Bronchial epithelial cell (primary cell): ENCODE results near the gene EBI3. TPM values are rescaled to one million over a fixed set of nuclear protein-coding genes. Genes with fewer than 3 reads are reported as not detected.

Experiments
- DNase-seq: peaks from one replicate; pipeline ENCODE4 v3.0.0-alpha.2; 2010; ENCODE audit warnings: low read depth
- FAIRE-seq: peaks from 2 replicates; lab custom pipeline; 2011; peaks lifted over from hg19 to GRCh38; lab: Jason Lieb, UNC
- H3K27me3 ChIP-seq: 2 replicates; pipeline ENCODE4 v1.5.1; 2011; ENCODE audit warnings: low read length; ENCODE audit not compliant: control insufficient read depth, insufficient read depth
- H3K36me3 ChIP-seq: 2 replicates; pipeline ENCODE4 v1.5.1; 2011; ENCODE audit warnings: low read length; ENCODE audit not compliant: control insufficient read depth, insufficient read depth
- H3K4me3 ChIP-seq: 2 replicates; pipeline ENCODE4 v1.5.1; 2011; ENCODE audit warnings: mild to moderate bottlenecking, low read depth, low read length, control low read depth
- total RNA-seq: library from RNA; depleted of rRNA; stranded (reverse); fragments of >200 nt; gene quantifications from 2 replicates; pipeline ENCODE4 v1.2.1, GENCODE V29; 2014
- TF ChIP-seq, protein P1 (sequence below): IDR thresholded peaks from 2 replicates; pipeline ENCODE4 v1.5.1; 2011; ENCODE audit warnings: mild to moderate bottlenecking, moderate library complexity, low read length, control low read depth, inconsistent platforms; ENCODE audit not compliant: insufficient read depth, severe bottlenecking

EBI3 gene
- not detected in 2 replicates for total RNA-seq

DNA sequence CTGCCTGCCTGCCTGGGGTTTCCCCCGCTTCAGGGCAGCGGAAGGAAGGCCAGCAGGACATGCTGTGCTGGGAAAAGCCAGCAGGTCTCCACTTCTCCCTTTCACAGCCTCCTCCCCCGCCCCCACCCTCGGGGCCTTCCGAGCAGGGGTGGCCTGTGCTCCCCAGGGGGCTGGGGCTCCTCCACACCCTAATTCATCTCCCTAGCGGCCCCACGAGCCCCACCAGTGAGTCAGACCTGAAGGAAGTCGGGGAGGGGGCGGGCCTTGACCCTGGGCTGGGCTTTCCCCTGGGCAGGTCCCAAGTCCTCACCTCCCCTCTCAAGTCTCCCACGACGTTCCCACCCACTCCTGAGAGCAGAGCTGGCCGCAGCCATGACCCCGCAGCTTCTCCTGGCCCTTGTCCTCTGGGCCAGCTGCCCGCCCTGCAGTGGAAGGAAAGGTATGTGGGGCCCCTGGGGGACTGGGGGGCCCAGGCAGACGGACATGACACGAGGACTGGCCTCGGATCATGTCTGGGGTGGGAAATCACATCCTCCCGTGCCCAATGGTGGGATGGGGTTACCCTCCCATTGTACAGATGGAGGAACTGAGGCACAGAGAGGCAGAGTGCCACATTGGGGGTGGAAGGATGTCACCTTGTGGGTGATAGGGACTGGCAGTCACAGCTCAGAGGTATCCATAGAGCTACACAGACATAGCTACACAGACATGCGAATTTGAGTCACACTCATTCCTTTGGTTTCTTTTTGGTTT, at the start of gene EBI3:
TSS of gene EBI3 (plus strand) at position 345 of the 753 bp plus-strand sequence. CDS start at position 373, 28 bp downstream.
- TF ChIP-seq, protein P1, sequence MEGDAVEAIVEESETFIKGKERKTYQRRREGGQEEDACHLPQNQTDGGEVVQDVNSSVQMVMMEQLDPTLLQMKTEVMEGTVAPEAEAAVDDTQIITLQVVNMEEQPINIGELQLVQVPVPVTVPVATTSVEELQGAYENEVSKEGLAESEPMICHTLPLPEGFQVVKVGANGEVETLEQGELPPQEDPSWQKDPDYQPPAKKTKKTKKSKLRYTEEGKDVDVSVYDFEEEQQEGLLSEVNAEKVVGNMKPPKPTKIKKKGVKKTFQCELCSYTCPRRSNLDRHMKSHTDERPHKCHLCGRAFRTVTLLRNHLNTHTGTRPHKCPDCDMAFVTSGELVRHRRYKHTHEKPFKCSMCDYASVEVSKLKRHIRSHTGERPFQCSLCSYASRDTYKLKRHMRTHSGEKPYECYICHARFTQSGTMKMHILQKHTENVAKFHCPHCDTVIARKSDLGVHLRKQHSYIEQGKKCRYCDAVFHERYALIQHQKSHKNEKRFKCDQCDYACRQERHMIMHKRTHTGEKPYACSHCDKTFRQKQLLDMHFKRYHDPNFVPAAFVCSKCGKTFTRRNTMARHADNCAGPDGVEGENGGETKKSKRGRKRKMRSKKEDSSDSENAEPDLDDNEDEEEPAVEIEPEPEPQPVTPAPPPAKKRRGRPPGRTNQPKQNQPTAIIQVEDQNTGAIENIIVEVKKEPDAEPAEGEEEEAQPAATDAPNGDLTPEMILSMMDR: no peak
- no peak for FAIRE-seq
- no peaks in the 10 kb centered on the region for H3K27me3 ChIP-seq
- no peaks in the 10 kb centered on the region for H3K36me3 ChIP-seq
- H3K4me3 ChIP-seq: no peak within 1 kb of the TSS
- no peak for DNase-seq

DNA sequence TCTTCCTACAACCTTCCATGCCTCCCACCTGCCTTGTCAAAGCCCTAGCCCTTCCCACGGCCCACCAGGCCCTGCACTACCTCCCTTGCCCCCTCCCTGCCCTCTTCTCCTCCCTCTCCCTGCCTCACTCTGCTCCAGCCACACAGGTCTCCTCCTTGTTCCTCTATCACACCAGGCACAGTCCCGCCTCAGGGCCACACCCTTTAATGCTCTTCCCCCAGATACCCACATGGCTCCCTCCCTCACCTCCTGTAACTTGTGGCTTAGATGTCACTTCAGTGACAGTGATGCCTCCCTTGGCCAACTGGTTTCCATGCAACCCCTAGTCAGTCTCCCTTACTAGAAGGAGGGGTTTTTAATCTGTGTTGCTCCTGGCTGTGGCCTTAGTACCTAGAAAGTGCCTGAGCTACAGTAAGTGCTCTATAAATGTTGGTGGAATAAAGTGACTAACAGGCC, 48.2 kb upstream of the EBI3 start:
- DNase-seq (no peak), FAIRE-seq (no peak)
- Histone ChIP-seq H3K36me3 (peaks cover 7% of the 10 kb centered on the region), H3K27me3 (no peaks in the 10 kb centered on the region), H3K4me3 (no peak overlapping the region)
- TF ChIP-seq, protein P1: no peak

DNA sequence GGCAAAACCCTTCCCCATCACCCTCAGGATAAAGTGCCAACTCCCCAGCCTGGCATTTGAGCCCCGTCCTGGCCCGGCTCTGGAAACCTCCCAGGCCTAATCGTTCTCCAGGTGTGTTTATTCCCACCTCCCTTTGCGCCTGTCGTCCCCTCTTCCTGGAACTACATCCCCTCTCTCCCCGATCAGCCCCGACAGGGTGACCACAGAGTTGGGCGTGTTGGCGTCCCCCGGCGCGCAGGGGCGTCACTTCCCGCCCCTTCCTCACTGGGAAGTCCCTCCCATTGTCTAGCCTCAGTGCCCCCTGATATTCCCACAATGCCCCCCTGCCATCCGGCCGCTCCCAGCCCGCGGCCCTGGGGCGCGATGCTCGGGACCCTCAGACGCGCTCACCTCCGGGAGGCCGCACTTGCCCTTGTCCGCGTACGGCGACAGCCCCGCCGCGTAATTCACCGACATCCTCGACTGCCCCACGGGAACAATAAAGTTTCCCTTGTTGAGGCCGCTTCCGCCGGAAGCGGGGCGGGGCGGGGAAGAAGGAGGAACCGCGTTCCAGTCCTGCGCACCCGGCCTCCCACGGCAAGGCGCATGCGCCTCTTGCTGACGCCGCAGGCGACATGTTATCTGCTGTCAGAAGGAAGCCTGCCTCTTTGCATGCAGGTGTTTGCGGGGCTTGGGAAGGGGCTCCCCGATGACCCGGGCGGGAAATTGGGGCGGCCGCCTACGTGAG, 47.1 kb upstream of the EBI3 start, which contains the start of the genes ANKRD24 and SIRT6:
TSS of gene ANKRD24 (plus strand) at position 606 of the 727 bp plus-strand sequence. CDS start 3,737 bp downstream, outside the sequence.
TSS of gene SIRT6 (minus strand) at position 480 of the 727 bp plus-strand sequence. CDS start at position 456, 24 bp downstream.
- no peaks in the 10 kb centered on the region for H3K27me3 ChIP-seq
- TF ChIP-seq, protein P1: no peak
- H3K4me3 ChIP-seq: peak within 1 kb of the TSS; percentile 99
- H3K36me3 ChIP-seq: peaks cover 6% of the 10 kb centered on the region
- FAIRE-seq: no peak
- DNase-seq: peak; percentile 87

DNA sequence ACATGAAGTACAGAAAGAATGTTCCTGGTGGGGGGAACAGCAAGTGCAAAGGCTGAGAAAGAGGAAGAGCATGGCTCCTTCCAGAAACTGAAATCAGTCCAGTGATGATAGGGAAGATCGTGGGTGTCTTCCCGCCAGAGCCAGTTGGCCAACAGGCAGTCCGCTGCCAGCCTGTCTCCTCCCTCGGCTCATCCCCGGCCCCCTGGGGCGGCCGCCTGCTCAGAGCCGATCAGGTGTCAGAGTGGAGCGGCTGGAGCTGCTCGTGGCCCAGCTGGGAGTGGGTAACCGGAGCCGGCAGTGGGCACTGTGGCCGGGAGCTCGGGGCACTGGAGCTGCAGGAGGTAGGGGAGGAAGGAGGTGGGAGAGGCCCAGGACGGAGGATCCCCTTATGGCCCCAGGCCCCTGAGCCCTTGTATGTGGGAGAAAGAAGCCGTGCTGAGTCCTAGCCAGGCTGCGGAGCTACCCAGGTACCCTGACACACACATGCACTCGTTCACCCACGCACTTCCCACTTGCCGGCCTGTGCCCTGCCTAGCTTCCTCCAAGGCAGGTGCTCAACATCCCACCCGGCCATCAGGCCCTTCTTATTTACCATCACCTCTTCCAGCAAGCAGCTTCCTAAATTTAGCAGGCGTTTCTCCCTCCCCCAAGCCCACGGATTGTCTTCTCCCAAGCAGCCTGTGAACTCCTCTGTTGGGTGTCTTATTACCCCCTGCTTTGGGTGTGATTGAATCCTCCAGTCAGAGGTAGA, 45.2 kb upstream of the EBI3 start:
- Histone ChIP-seq H3K4me3 (no peak overlapping the region), H3K36me3 (peaks cover 5% of the 10 kb centered on the region), H3K27me3 (no peaks in the 10 kb centered on the region)
- DNase-seq (no peak), FAIRE-seq (no peak)
- TF ChIP-seq, protein P1: no peak

DNA sequence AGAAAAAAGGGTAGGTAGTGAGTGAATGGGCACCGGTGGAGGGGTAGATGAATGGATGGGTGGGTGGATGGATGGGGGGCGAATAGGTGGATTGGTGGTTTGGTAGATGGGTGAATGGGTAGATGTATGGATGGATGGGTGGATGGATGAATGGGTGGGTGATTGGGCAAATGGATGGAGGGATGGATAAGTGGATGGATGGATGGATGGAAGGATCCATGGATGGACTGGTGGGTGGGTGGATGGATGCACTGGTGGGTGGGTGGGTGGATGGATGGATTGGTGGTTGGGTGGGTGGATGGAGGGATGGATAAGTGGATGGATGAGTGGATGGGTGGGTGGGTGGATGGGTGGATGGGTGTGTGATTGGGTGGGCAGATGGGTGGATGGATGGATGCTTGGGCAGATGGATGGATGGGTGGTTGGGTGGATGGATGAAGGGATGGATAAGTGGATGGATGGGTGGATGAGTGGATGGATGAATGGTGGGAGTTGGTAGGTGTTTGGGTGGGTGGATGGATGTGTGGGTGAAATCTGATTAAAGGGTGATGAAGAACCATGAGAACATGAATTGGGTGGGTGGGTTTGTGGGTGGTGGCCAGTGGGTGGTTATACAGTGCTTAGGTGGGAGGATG, 44.5 kb upstream of the EBI3 start:
- TF ChIP-seq, protein P1: no peak
- DNase-seq (no peak), FAIRE-seq (no peak)
- no peaks in the 10 kb centered on the region for H3K27me3 ChIP-seq
- H3K36me3 ChIP-seq: peaks cover 3% of the 10 kb centered on the region
- no peak overlapping the region for H3K4me3 ChIP-seq
